Right lobe of liver (tissue), 6 donors: ENCODE results near the gene KLHL2. TPM values are rescaled to one million over a fixed set of nuclear protein-coding genes. Genes with fewer than 3 reads are reported as not detected.
A peak's percentile ranks its signal among the peaks of the same experiment; 100 is the strongest.

ENCODE experiments used
- ATAC-seq, 4 donors: fragments of 200-7000 bp; cut with Tn5 transposase; one replicate each; pipeline ENCODE4 v1.9.1; 2020; ENCODE audit warnings: mild to moderate bottlenecking in 4 of 4, moderate library complexity in 4 of 4
- DNase-seq, 3 donors: peaks; one replicate each; pipeline ENCODE4 v3.0.0-alpha.2; 2020
- H3K27ac ChIP-seq, 3 donors: fragments of 200-600 bp; one replicate each; pipeline ENCODE4 v1.8.0; 2022
- H3K27me3 ChIP-seq, 2 donors: fragments of 200-600 bp; one replicate each; pipeline ENCODE4 v1.8.0; 2022
- H3K36me3 ChIP-seq, 4 donors: fragments of 200-600 bp; sonication (generic) in 1 of 4; one replicate each; pipeline versions ENCODE4 v1.5.1 to v1.8.0; 2017 to 2022; ENCODE audit warnings: control low read depth in 1 of 4
- H3K4me1 ChIP-seq, 4 donors: fragments of 200-600 bp; sonication (generic) in 1 of 4; one replicate each; pipeline versions ENCODE4 v1.5.1 to v1.8.0; 2017 to 2022; ENCODE audit warnings: control low read depth in 1 of 4
- H3K4me3 ChIP-seq, 3 donors: fragments of 200-600 bp; one replicate each; pipeline ENCODE4 v1.8.0; 2022
- H3K9me3 ChIP-seq, 4 donors: fragments of 200-600 bp; sonication (generic) in 1 of 4; one replicate each; pipeline versions ENCODE4 v1.5.1 to v1.8.0; 2017 to 2022; ENCODE audit warnings: control low read depth in 1 of 4
- CTCF ChIP-seq, 4 donors: fragments of 200-600 bp in 3 of 4; fragments of 450-650 bp in 1 of 4; IDR thresholded peaks; one replicate each; pipeline versions ENCODE4 v1.5.1 to v1.8.0; 2016 to 2022; ENCODE audit warnings: antibody characterized with exemption in 4 of 4, mild to moderate bottlenecking in 2 of 4
- POLR2A ChIP-seq: fragments of 450-650 bp; IDR thresholded peaks from one replicate; pipeline ENCODE4 v1.6.1; 2017; ENCODE audit warnings: antibody characterized with exemption, mild to moderate bottlenecking
- WGBS: methylation state at CpG from one replicate; pipeline ENCODE4 v1.1.6; 2018; ENCODE audit warnings: low coverage, low lambda C conversion rate; ENCODE audit not compliant: insufficient coverage; ENCODE audit errors: missing lambda C conversion rate; 5-methylcytosine and 5-hydroxymethylcytosine counted together
- intact Hi-C, 2 donors: fragments of 100-400 bp; cut with DNase I; formaldehyde crosslinking; loops; one replicate each; pipeline versions ENCODE4 v1.11.2 to v1.14.1; 2022
- total RNA-seq, 6 experiments: library from RNA; depleted of rRNA in 2 of 6; stranded (reverse); fragments of >200 nt in 2 of 6; fragmentation: NEBNext Ultra II Directional in 3 of 6; extraction: Animal tissue kit (Norgen Biotek cat#: 25700) in 3 of 6; gene quantifications; one replicate each; pipeline versions ENCODE4 v1.1.0 to v1.2.4, GENCODE V29; 2016 to 2023
- donor health status: DM: no; HTN: yes; CAD: no.
- donor health status: DM: no; HTN: no; CAD: no.
- donor health status: DM: no; HTN: no; CAD: no.
- donor health status: DM: no; HTN: yes; CAD: no.
- donor health status: DM: no; HTN: yes; CAD: no.

The KLHL2 gene
- total RNA-seq, 6 experiments from 2014 or later: 15.6 to 25.3 (median 20.3) TPM

- Histone ChIP-seq H3K4me3 (peak within 1 kb of the TSS; percentile 69 to 93 (median 86)), H3K27me3 (no peaks in the 10 kb centered on the region), H3K9me3 (no peaks in the 10 kb centered on the region), H3K4me1 (peaks cover 0 to 14% (median 2%) of the 10 kb centered on the region in 4 donors), H3K27ac (peak within 1 kb of the TSS; percentile 93 to 98 (median 96)), H3K36me3 (peaks cover 0 to 4% (median 0%) of the 10 kb centered on the region in 4 donors)
- WGBS: under 1% methylated on average over 25 of the region's 76 CpGs
- DNase-seq (peak; percentile 100), ATAC-seq (peak; percentile 87 to 97 (median 92))
- TF ChIP-seq CTCF (IDR thresholded peaks at IDR 0.05) (no peak), POLR2A (peak; percentile 82)
- intact Hi-C loops: no loop called here
These were observed 120.1 kb downstream of the KLHL2 start, which contains the start of gene MSMO1 for GRCh38 chr4:165327211-165328100. MSMO1 (plus strand) TSS chr4:165327669; CDS start chr4:165333371, 5,702 bp downstream.

GRCh38 chr4:165328101-165328425, 120.7 kb downstream of the KLHL2 start:
- ATAC-seq: no peak
- DNase-seq: no peak
- peak overlapping the region; percentile 69 to 93 (median 86) for H3K4me3 ChIP-seq
- no peaks in the 10 kb centered on the region for H3K9me3 ChIP-seq
- intact Hi-C loops: no loop called here
- peaks cover 0 to under 1% (median 0%) of the 10 kb centered on the region in 4 donors for H3K36me3 ChIP-seq
- H3K4me1 ChIP-seq: peaks cover 0 to 18% (median 3%) of the 10 kb centered on the region in 4 donors
- no peak for TF ChIP-seq POLR2A
- TF ChIP-seq CTCF (IDR thresholded peaks at IDR 0.05): no peak
- peak overlapping the region; percentile 93 to 98 (median 96) for H3K27ac ChIP-seq
- H3K27me3 ChIP-seq: no peaks in the 10 kb centered on the region
- under 1% methylated on average over 7 of the region's 7 CpGs for WGBS

GRCh38 chr4:165328708-165329107, 121.3 kb downstream of the KLHL2 start:
- Histone ChIP-seq H3K27ac (peak overlapping the region; percentile 93 to 98 (median 96)), H3K36me3 (peaks cover 0 to 7% (median 0%) of the 10 kb centered on the region in 4 donors), H3K9me3 (no peaks in the 10 kb centered on the region), H3K4me1 (peaks cover 0 to 24% (median 3%) of the 10 kb centered on the region in 4 donors), H3K4me3 (peak overlapping the region; percentile 69 to 93 (median 86)), H3K27me3 (no peaks in the 10 kb centered on the region)
- intact Hi-C loops: no loop called here
- DNase-seq (peak in 1 of 3 donors; percentile 64), ATAC-seq (peak; percentile 27 to 46 (median 35))
- TF ChIP-seq POLR2A: peak; percentile 24
- TF ChIP-seq CTCF (IDR thresholded peaks at IDR 0.05): no peak
- 14% methylated on average over 4 of the region's 4 CpGs for WGBS

GRCh38 chr4:165330071-165330470, 122.7 kb downstream of the KLHL2 start:
- TF ChIP-seq CTCF (IDR thresholded peaks at IDR 0.05) (no peak), POLR2A (no peak)
- Histone ChIP-seq H3K27me3 (no peaks in the 10 kb centered on the region), H3K36me3 (peaks cover 0 to 19% (median 0%) of the 10 kb centered on the region in 4 donors), H3K9me3 (no peaks in the 10 kb centered on the region), H3K27ac (peak overlapping the region; percentile 29 to 98 (median 96)), H3K4me1 (peaks cover 0 to 36% (median 6%) of the 10 kb centered on the region in 4 donors), H3K4me3 (peak overlapping the region; percentile 69 to 93 (median 86))
- intact Hi-C loops: no loop called here
- ATAC-seq: no peak
- WGBS: 38% methylated on average over 2 of the region's 2 CpGs
- no peak for DNase-seq
